Testis (tissue), 3 donors: Measurements from ENCODE around the gene GLI3. TPM values are rescaled to one million over a fixed set of nuclear protein-coding genes. Genes with fewer than 3 reads are reported as not detected.

Experiments used
- DNase-seq: peaks from one replicate; pipeline ENCODE4 v3.0.0-alpha.2; 2019
- H3K27ac ChIP-seq, 2 donors: fragments of 200-600 bp; sonication (generic); one replicate each; pipeline ENCODE4 v1.5.1; 2019
- H3K27me3 ChIP-seq: fragments of 200-600 bp; sonication (generic); one replicate; pipeline ENCODE4 v1.5.1; 2019
- H3K36me3 ChIP-seq: fragments of 200-600 bp; sonication (generic); one replicate; pipeline ENCODE4 v1.5.1; 2017; ENCODE audit warnings: low read depth; ENCODE audit errors: missing control alignments
- H3K4me1 ChIP-seq: fragments of 200-600 bp; sonication (generic); one replicate; pipeline ENCODE4 v1.5.1; 2019
- H3K4me3 ChIP-seq, 2 donors: fragments of 200-600 bp; sonication (generic); one replicate each; pipeline ENCODE4 v1.5.1; 2017 to 2019
- H3K9me3 ChIP-seq: fragments of 200-600 bp; sonication (generic); one replicate; pipeline ENCODE4 v1.5.1; 2017
- POLR2A ChIP-seq: fragments of 450-650 bp; IDR thresholded peaks from one replicate; pipeline ENCODE4 v1.6.1; 2017; ENCODE audit warnings: antibody characterized with exemption, mild to moderate bottlenecking, moderate library complexity
- WGBS, 2 donors: methylation state at CpG; one replicate each; pipeline ENCODE4 v1.1.5; 2018; 5-methylcytosine and 5-hydroxymethylcytosine counted together
- intact Hi-C: fragments of 100-400 bp; cut with DNase I; formaldehyde crosslinking; loops from one replicate; pipeline ENCODE4 v1.15.1; 2023; ENCODE audit warnings: low total_unique reads
- polyA plus RNA-seq: library from polyadenylated mRNA; stranded (reverse); fragments of 350-450 nt; fragmentation: Illumina TruSeq; extraction: RNeasy Lipid Tissue Mini Kit (QIAGEN cat#74804); gene quantifications from one replicate; pipeline ENCODE4 v1.2.3, GENCODE V29; 2014; ENCODE audit warnings: low read depth, low replicate concordance; ENCODE audit not compliant: insufficient read depth
- total RNA-seq, 2 donors: library from RNA; depleted of rRNA; stranded (reverse); fragments of >200 nt; gene quantifications; one replicate each; pipeline ENCODE4 v1.2.3, GENCODE V29; 2016
- TF ChIP-seq, protein P1 (sequence below), 3 experiments: fragments of 450-650 bp in 2 of 3; fragments of 200-600 bp in 1 of 3; sonication (generic) in 1 of 3; IDR thresholded peaks; one replicate each; pipeline ENCODE4 v1.5.1; 2016 to 2019; ENCODE audit warnings: antibody characterized with exemption in 3 of 3, mild to moderate bottlenecking in 2 of 3, moderate library complexity in 1 of 3

Gene GLI3
- total and polyA plus RNA-seq, 3 donors from 2014 or later = 3.8 to 7.3 (median 5.0) TPM

GRCh38 chr7:42192066-42192465, 44.9 kb downstream of the GLI3 start:
- Histone ChIP-seq H3K27ac (no peak overlapping the region), H3K36me3 (no peaks in the 10 kb centered on the region), H3K27me3 (no peaks in the 10 kb centered on the region), H3K4me1 (no peaks in the 10 kb centered on the region), H3K9me3 (no peaks in the 10 kb centered on the region), H3K4me3 (no peak overlapping the region)
- TF ChIP-seq POLR2A = no peak
- TF ChIP-seq, protein P1, sequence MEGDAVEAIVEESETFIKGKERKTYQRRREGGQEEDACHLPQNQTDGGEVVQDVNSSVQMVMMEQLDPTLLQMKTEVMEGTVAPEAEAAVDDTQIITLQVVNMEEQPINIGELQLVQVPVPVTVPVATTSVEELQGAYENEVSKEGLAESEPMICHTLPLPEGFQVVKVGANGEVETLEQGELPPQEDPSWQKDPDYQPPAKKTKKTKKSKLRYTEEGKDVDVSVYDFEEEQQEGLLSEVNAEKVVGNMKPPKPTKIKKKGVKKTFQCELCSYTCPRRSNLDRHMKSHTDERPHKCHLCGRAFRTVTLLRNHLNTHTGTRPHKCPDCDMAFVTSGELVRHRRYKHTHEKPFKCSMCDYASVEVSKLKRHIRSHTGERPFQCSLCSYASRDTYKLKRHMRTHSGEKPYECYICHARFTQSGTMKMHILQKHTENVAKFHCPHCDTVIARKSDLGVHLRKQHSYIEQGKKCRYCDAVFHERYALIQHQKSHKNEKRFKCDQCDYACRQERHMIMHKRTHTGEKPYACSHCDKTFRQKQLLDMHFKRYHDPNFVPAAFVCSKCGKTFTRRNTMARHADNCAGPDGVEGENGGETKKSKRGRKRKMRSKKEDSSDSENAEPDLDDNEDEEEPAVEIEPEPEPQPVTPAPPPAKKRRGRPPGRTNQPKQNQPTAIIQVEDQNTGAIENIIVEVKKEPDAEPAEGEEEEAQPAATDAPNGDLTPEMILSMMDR (IDR thresholded peaks at IDR 0.05) = no peak
- no peak for DNase-seq
- WGBS, 2 donors = 86 to 93% methylated on average over 3 of the region's 3 CpGs
- intact Hi-C loops = no loop called here

- WGBS, 2 donors = 92 to 94% methylated on average over 1 of the region's 1 CpG
- no peak overlapping the region for H3K4me3 ChIP-seq
- intact Hi-C loops = no loop called here
- TF ChIP-seq, protein P1 (IDR thresholded peaks at IDR 0.05) = no peak
- no peak for TF ChIP-seq POLR2A
- no peaks in the 10 kb centered on the region for H3K4me1 ChIP-seq
- H3K27me3 ChIP-seq = no peaks in the 10 kb centered on the region
- H3K9me3 ChIP-seq = no peaks in the 10 kb centered on the region
- no peak overlapping the region for H3K27ac ChIP-seq
- no peaks in the 10 kb centered on the region for H3K36me3 ChIP-seq
- no peak for DNase-seq
Observed at GRCh38 chr7:42189535-42189934, 47.5 kb downstream of the GLI3 start.

DNA sequence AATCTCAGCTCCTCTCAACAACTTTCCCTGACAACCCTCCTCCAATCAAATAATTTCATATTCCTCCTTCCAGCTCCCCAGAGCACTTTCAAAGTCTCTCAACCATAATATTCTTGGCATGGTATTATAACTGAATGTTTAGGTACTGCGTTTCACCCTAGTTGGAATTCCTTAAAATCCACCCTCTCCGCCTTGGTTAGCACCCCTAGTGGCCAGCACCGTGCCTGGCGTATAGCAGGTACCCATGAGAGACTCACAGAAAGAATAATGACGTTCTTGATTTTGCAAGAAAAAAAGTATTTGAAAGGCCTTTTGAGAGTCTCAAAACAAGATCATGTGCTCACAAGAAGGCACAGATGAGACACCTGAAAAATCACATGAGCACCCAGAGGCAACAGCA, 50.9 kb downstream of the GLI3 start:
- Histone ChIP-seq H3K4me1 (no peaks in the 10 kb centered on the region), H3K36me3 (no peaks in the 10 kb centered on the region), H3K9me3 (no peaks in the 10 kb centered on the region), H3K27ac (no peak overlapping the region), H3K4me3 (no peak overlapping the region), H3K27me3 (no peaks in the 10 kb centered on the region)
- TF ChIP-seq, protein P1 (IDR thresholded peaks at IDR 0.05) = peak in 1 of 3 experiments; percentile 23
- no peak for TF ChIP-seq POLR2A
- 80 to 82% methylated on average over 5 of the region's 5 CpGs for WGBS, 2 donors
- DNase-seq = no peak
- intact Hi-C loops = no loop called here

- Histone ChIP-seq H3K36me3 (no peaks in the 10 kb centered on the region), H3K27ac (no peak overlapping the region), H3K4me3 (no peak overlapping the region), H3K9me3 (no peaks in the 10 kb centered on the region), H3K4me1 (no peaks in the 10 kb centered on the region), H3K27me3 (no peaks in the 10 kb centered on the region)
- intact Hi-C loops = no loop called here
- TF ChIP-seq, protein P1 (IDR thresholded peaks at IDR 0.05) = no peak
- no peak for TF ChIP-seq POLR2A
- WGBS, 2 donors = 89 to 93% methylated on average over 4 of the region's 4 CpGs
- DNase-seq = no peak
Observed at GRCh38 chr7:42185726-42186125, 51.3 kb downstream of the GLI3 start.

- WGBS, 2 donors = 86 to 91% methylated on average over 6 of the region's 6 CpGs
- intact Hi-C loops = no loop called here
- no peak for TF ChIP-seq POLR2A
- TF ChIP-seq, protein P1 (IDR thresholded peaks at IDR 0.05) = no peak
- no peaks in the 10 kb centered on the region for H3K36me3 ChIP-seq
- no peaks in the 10 kb centered on the region for H3K27me3 ChIP-seq
- H3K4me3 ChIP-seq = no peak overlapping the region
- no peaks in the 10 kb centered on the region for H3K9me3 ChIP-seq
- DNase-seq = no peak
- H3K27ac ChIP-seq = no peak overlapping the region
- H3K4me1 ChIP-seq = no peaks in the 10 kb centered on the region
Observed at GRCh38 chr7:42183547-42183946, 53.5 kb downstream of the GLI3 start.
